Vagina (tissue), 2 donors: ENCODE data around the gene PTGER2.

Experiments used
- CTCF ChIP-seq, 3 experiments: fragments of 450-650 bp in 2 of 3; fragments of 200-600 bp in 1 of 3; sonication (generic) in 1 of 3; IDR thresholded peaks; one replicate each; pipeline ENCODE4 v1.5.1; 2017 to 2019; ENCODE audit warnings: antibody characterized with exemption in 3 of 3, mild to moderate bottlenecking in 2 of 3, moderate library complexity in 2 of 3
- POLR2A ChIP-seq, 2 donors: fragments of 450-650 bp; IDR thresholded peaks; one replicate each; pipeline ENCODE4 v1.6.1; 2017; ENCODE audit warnings: antibody characterized with exemption in 2 of 2, mild to moderate bottlenecking in 2 of 2, moderate library complexity in 2 of 2
- POLR2AphosphoS5 ChIP-seq, 2 donors: sonication (generic); formaldehyde crosslinking; IDR thresholded peaks; one replicate each; pipeline ENCODE4 v1.9.0; 2017; ENCODE audit warnings: antibody characterized with exemption in 2 of 2, mild to moderate bottlenecking in 2 of 2, low read depth in 1 of 2; ENCODE audit not compliant: insufficient read depth in 1 of 2

GRCh38 chr14:52365071-52365470 lies 51.0 kb downstream of the PTGER2 start:
- TF ChIP-seq CTCF (IDR thresholded peaks at IDR 0.05): no peak
- TF ChIP-seq POLR2A (IDR thresholded peaks at IDR 0.05): no peak
- TF ChIP-seq POLR2AphosphoS5 (IDR thresholded peaks at IDR 0.05; ENCODE audit: insufficient read depth in 1 of 2, low read depth in 1 of 2): no peak
